HG03439 (cell line): ENCODE measurements around the gene MOXD1.

ENCODE experiments used
- ATAC-seq: cut with Tn5 transposase; IDR thresholded peaks from one replicate; pipeline ENCODE4 v1.9.1; 2021; ENCODE audit warnings: mild to moderate bottlenecking, moderate library complexity; ENCODE audit not compliant: unreplicated experiment

MOXD1 gene

DNA sequence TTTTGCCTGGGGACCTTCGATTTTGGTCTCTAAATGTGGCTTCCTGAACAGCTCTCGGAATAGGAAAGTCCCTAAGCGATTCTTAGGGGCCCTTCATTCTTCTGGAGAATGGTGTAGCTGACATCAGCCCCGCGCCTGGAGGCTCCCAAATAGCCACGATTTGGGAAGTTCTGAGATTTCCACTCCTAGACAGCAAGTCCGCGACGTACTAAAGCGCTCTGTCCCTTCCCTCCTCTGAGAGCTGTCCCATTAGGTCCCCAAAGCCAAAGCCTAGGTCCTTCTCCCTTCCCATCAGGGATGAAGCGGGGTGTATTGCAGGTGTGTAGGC, 756 bp downstream of the MOXD1 start:
- no peak for ATAC-seq

DNA sequence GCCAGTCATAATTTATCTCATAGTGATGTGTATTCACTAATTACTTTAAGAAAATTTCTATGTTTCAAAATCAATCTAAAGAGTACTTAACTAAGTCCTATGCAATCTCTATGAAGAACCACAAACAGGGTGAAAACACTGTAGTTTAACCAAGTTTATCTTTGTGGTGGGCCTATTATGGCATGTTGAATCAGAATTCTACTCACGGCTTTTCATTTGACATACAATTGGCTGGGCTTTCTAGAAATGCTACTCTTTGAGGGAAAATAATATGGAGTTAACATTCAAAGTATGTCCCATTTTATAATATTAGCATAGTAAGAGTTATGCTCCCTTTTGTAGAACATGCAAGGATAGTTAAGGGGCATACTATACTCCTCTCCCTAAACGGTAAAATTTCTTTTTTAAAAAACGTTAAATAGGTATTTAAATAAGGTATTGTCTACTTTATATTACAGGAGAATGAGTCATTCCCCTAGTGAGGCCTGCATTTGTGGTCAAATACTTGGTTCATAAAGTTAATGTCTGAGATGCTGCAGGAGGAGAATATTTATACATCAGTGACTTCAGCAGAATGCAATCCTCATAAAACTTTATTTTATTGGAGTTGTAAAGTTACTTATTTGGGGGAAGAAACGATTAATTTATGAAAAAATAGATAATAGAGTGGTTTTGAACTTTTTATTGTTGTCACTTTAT, 1.8 kb downstream of the MOXD1 start:
- no peak for ATAC-seq

DNA sequence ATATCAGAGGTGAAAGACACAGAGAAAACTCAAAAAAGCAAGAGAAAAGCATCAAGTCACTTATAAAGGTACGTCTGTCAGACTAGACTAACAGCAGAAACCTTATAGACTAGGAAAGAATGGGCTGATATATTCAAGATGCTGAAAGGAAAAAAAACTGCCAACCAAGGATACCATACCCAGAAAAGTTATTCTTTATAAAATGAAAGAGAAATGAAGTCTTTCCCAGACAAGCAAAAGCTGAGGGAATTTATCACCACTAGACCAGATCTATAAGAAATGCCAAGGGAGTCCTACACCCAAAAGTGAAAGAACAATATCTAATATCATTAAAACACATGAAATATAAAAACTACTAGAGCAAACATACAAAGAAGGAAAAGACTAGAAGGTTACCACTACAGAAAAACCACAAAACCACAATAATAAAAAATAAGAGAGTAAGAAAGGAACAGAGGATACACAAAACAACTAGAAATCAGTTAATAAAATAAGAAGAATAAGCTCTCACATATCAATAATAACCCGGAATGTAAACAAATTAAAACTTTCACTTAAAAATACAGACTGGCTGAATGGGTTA, 6.2 kb downstream of the MOXD1 start:
- no peak for ATAC-seq

DNA sequence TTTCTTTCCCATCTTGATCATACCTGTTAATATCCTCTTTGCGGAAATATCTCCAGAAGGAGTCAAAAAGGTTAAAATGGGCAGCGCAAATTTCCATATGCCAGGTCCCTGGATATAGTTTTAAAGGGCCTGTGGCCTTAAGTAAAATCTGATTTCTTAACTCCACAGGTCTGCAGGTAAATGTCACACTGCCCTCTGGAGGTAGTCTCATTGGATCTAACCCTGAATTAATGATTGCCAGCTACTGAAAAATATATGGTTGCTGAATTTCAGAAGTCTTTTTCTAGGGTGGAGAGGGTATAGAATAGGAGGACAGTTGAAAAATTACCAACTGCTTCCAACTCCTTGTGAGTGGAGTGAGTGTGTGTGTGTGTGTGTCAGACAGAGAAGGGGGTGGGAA, 8.5 kb downstream of the MOXD1 start:
- no peak for ATAC-seq

DNA sequence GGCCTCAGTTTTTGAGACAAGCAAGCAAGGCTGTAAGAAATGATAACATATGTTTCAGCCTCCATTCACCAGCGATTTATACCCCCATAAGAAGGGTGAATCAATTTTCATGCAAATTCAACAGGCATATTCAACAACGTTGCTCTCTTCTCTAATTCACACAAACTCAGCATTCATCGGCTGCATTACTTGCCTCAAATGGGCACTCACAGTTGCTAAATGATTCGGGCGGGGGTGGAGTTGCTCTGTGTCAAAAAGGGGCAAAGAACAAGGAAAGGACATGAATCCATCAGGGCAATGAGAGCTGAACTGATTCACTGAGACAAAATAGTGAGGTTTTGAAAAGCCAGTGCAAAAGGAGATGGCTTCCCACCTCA, 9.0 kb downstream of the MOXD1 start:
- ATAC-seq = no peak

DNA sequence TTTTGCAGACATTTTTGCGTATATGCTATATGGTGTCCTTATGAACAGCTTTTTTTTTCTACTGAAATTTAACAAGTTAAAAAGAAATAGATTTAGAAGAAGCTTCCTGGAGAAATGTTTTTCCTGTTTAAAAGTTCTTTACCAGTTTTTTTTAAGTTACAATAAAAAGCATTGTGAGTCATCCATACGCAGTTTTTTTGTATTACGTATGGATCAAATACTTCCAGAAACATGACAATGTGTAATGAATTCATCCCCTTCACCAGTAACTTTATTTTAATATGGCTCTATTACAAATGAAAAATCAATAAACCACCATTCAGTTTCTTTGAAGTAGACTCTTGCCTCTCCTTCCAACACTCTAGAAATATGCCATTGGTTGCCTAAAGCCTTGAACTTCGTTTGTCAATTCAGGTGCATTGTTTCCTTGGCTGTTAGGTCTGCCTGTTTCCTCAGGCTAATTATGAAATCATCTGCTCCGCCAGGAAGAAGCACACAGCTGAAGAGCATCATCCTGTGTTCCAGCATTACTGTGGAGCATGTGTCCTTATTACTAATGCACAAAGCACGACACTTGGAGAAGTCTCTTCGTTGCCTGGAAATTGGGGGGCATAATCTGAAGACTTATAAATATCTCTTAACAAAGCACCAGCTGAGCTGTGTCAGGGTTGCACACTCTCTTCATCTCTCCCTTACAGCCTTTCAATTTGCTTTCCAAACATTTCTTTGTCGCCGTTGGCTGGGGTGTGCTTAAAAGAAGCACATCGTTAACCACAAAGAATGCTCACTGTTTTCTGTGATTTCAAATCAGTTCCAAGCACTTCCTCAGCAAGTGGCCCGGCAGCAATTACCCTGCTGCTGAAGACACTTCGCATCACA, 9.6 kb downstream of the MOXD1 start:
- ATAC-seq = no peak

DNA sequence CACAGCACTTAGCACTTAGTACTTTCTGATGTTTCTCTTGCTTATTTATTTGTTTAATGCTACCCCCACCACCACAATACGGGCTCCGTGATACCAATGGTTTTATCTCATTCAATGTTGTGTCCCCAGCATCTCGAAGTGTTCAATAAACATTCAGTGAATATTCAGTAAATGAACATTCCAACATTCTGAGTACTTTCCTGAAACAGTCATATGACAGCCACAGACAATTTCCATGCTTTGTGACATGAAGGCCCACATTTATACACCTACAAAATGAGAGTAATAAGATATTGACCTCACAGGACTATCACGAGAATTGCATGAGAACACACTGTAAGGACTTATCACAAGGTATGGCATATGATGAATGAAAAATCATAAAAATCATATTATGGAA, 10.8 kb downstream of the MOXD1 start:
- ATAC-seq = no peak

DNA sequence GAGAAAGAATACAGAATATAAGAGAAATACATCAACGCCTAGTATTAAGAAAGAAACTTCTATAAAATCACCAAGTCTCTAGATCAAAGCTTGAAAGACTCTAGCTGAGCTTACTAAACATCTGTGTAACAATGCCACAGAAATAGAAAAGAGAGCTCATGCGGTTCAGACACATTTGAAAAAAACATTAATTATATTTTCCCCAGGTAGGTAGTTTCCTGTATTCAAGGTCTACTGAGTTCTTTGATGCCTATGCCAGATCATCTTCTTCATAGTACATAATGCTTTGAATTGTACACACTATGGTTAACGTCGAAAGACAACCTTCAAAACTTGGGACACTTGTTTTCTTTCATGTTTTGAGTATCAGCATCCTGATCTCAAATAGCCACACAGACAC, 11.3 kb downstream of the MOXD1 start:
- ATAC-seq = no peak

DNA sequence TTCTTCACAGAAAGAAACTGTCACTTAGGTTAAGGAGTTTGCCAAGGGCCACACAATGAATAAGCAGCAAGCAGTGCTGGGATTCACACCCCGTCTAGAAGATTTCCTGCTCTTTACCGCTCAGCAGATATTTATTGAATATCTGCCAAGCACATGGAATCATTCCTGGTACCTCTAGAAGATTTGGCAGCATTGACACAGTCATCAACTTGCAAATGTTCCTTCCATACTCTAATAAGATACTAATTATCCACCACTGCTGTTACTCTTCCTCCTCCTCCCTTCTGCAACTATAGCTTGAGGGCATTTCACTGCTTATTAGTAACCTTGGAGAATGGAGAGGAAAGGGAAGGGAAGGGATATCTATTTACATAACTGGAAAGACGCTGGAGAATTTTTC, 13.0 kb downstream of the MOXD1 start:
- no peak for ATAC-seq

DNA sequence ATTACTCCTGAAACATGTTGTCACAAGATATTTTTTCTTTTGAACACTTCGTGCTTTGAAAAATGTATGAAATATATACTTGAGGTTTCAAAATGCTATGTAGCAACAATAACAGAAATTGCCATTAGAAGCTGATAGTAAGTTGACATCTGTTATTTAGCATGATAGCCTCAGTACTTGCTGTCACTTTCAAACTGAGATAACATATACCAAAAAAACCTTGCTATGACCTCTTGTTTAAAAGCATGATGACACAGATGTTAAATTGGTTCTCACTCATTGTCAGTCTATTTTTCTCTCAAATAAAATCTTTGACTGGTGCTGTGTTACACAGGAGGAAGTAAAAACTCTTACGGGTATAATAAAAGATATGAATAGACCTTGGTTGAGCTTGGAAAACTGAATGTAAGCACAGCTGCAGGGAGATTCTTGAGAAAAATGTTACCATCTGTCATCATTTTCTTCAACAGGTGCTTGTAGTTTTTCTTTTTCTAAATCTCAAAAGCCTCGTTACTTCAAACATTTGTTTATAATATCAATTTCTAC, 18.6 kb downstream of the MOXD1 start:
- ATAC-seq = no peak

DNA sequence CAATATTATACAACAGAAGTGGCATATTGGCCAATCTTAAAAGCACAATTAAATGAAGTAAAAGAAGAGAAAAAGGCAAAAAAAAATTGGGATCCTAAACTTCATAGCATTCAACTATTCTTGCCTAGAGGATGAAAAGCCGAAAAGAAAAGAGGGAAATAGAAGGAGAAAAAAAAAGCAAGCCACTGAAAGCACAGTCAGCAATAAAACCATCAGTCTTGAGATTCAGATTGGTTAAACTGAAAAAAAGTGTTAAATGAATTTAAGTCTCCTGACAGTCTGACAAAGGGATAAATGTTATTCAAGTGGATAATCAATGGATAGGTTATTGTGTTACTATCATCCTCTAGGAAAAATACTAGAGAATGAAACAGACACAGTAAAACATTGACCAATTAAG, 19.9 kb downstream of the MOXD1 start:
- ATAC-seq = no peak

DNA sequence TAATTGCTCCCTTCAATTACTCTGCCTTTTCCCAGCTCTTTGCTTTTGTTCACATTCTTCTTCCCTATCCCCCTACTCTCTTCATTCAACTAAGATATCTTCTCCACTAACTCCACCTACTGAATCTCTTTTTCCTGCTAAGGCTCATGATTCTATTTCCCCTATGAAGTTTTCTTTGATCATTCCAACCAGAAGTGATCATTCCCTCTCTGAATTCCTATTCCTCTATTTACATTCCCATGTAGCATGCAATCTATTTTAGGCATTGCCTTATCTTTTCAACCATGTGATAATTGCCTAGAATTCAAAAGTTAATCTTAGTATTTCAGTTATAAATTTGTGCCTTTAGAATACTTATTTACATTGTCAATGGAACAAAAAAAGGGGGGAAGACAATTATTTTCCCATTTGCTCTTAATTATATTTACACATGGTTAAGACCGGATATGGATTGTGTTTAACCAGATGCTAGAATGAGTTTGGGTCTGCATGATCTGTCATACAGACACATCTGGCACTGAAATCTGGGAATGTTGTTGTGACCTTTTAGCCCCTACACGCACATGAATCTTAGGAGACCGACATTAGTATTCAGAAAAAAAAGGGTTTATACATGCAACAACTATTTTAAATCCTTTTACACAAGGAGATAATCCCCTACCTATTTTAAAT, 20.8 kb downstream of the MOXD1 start:
- no peak for ATAC-seq

DNA sequence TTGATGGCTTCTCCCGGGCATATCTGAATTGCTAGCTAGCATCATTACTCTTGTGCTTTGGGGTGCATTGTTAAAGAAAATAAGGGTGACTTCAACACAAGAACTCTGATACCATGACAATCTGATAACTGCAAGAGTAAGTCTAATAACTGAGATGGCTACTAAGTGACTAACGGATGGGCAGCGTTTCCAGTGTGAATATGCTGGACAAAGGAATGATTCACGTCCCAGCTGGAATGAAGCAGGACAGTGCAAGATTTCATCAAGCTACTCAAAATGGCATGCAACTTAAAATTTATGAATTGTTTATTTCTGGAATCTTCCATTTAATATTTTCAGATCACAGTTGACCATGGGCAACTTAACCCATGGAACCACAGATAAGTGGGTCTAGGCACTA, 31.7 kb downstream of the MOXD1 start:
- no peak for ATAC-seq

DNA sequence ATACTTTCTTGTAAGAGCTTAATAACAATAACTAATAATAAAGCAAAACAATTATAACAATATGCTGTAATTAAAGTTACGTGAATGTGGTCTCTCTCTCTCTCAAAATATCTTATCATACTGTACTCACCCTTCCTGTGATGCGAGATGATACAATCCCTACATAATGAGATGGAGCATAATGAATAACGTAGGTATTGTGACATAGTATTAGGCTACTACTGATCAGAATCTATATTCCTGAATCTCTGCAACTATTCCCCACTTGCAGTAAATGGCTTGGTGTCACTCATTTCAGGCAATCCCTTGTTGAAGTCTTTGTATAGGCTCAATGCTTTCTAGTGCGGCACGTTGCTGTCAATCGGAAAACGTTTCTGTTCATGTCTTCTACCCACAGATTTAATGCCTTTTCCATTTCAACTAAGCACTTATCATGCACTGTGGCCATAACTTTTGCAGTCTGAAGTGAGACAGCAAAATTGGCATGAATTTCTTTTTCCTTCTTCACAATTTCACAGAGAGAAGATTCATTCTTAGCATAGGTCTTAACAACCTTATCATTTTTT, 32.3 kb downstream of the MOXD1 start:
- ATAC-seq = no peak

DNA sequence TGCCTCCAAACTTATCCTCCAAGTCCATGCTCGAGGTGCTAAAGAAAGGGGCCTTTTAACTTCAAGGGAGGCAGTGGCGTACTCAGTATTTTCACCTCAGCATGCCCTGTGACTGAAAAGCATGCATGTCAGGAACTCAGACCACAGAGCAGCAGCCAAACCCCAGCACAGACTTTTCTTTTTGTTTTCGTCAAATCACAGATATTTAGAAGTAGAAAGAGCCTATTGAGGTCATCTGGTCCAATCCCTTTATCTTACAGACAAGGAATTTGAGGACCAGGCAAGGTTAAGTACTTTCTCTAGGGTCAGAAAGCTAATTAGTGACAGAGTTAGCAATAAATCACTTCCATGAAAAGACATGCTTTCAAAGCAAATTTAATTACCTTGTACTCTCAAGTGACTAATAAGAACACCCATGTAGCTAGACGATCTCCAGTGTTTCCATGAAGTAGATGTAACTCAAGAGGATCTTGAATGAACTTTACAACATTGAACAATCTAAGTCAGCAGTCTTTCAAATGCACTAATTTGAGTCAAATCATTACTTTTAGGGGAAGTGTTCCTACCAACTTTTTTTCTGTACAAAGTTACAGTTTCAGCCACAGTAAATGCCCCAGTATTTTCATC, 35.9 kb downstream of the MOXD1 start:
- ATAC-seq = peak; percentile 97

DNA sequence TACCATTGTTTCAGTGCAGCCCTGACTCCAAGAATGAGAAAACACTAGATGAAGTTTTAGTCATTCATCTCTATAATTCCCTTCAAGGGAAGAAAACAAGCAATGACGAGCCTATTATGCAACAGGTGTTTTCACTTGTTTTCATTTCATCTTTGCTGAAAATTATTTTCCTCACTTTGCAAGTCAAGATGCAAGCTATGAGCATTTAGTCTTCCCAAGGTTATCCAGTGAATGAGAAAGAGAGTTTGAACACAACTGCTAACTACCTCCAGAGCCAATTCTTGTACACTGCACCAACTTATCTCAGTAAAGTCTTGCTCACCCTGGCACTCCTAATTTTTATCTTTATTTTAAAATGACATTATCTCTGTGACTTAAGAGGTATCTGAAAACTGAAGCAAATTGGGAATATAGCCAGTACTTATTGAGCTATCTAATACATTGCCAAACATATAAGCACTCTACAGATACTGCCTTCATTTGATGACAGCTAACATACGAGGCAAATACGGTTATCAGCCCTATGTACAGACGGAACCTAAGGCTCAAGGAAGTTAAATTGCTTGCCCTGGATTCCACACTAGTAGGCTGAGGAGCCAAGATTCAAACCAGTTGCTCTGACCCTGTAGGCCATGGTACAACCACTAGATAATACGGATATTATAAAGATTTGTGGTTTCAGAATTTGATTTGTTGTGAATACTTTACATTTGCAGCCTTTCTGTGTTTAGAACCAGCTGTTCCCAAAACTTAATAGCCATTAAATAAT, 36.8 kb downstream of the MOXD1 start:
- no peak for ATAC-seq

DNA sequence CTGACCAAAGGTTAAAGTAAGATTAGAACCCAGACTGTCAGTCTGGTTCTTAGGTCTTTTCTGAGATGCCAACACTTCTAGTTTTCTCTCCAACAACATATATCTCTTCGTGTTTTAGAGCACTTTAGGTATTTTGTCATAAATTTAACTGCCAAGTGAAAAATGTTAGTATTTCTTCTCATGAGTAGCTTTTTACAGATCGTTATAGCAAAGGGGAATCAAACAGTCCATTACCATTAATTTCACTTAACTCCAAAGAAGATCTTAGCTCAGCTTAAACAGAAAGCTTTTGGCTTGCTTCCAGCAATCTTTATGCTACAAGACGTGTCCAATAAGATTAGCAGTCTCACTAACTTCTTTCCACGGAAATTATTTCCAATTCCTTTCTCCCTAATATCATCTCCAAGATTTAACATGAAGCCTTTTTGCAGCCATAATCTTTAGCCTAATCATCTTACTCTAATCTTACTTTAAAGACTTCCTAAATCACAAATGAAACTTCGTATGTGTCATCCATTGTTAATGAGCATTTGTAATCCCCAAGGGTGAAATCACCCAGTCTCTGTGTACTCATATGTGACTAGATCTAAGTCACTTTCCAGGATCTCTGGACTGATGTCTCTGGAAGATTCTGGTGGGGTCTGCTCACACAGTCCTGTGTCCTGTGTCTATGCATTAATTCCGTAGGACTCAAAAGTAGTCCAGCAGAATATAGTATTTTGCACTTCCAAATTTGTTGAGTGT, 38.7 kb downstream of the MOXD1 start:
- no peak for ATAC-seq

DNA sequence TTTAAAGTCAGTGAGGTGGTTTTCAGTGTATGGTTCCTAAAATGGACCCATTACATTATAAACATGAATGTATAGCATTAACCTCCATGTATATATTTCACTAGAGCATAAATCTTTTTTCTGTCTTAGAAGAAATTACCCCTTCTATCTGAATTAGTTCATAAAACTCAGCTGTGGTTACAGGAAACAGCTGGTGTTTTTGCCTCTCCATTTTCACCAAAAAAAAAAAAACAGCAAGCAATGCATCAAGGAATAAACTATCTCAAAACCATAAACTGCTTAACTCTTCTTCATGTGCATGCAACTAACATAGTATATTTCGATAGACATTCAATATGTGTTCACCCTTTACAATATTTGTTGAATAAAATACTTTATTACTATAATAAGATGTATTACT, 40.2 kb downstream of the MOXD1 start:
- ATAC-seq = no peak

DNA sequence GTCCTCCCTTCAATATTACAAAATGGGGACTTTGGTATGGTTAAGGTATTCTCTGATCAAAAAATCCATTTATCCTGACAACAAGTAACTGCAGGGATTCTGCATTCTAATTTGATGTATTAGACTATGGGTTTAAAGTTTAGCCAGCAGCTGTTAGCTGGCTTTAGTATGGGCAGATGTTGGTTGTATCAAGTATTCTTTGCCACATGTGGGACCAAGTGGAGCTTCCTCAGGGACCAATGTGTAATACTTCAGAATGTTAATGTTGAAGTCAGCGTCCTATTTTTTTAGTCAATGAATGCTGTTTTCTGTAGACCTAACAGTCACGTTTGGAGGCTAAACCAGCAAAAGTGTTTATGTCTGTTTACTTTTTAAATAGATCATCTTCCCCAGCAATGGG, 41.4 kb downstream of the MOXD1 start:
- no peak for ATAC-seq
